Measurements from ENCODE around the gene PMFBP1.

- TF ChIP-seq CTCF (IDR thresholded peaks at IDR 0.05) = no peak
- TF ChIP-seq POLR2A (IDR thresholded peaks at IDR 0.05) = no peak
These were observed 29.5 kb downstream of the PMFBP1 start for GRCh38 chr16:72142476-72142875.

Data from uterus (tissue), 2 donors.